Measurements from ENCODE around the gene SLIT3.

The SLIT3 gene

GRCh38 chr5:168865968-168866367 lies 435.0 kb downstream of the SLIT3 start:
- no peak for DNase-seq (ENCODE audit: low read depth in 2 of 2)

- DNase-seq (ENCODE audit: low read depth in 2 of 2), result no peak
Observed at GRCh38 chr5:168863021-168863420, 437.9 kb downstream of the SLIT3 start.

GRCh38 chr5:168860503-168860902 lies 440.4 kb downstream of the SLIT3 start:
- no peak for DNase-seq (ENCODE audit: low read depth in 2 of 2)

- no peak for DNase-seq (ENCODE audit: low read depth in 2 of 2)
Observed at GRCh38 chr5:168860081-168860480, 440.9 kb downstream of the SLIT3 start.

- DNase-seq (ENCODE audit: low read depth in 2 of 2), result no peak
Observed at GRCh38 chr5:168859471-168859870, 441.5 kb downstream of the SLIT3 start.

GRCh38 chr5:168858994-168859393 lies 441.9 kb downstream of the SLIT3 start:
- no peak for DNase-seq (ENCODE audit: low read depth in 2 of 2)

- no peak for DNase-seq (ENCODE audit: low read depth in 2 of 2)
Observed at GRCh38 chr5:168858371-168858770, 442.6 kb downstream of the SLIT3 start.

GRCh38 chr5:168853972-168854371 lies 447.0 kb downstream of the SLIT3 start:
- DNase-seq (ENCODE audit: low read depth in 2 of 2), result no peak

- no peak for DNase-seq (ENCODE audit: low read depth in 2 of 2)
Observed at GRCh38 chr5:168852329-168852728, 448.6 kb downstream of the SLIT3 start.

- DNase-seq (ENCODE audit: low read depth in 2 of 2), result no peak
Observed at GRCh38 chr5:168851902-168852321, 449.0 kb downstream of the SLIT3 start.

GRCh38 chr5:168850683-168851082 lies 450.3 kb downstream of the SLIT3 start:
- no peak for DNase-seq (ENCODE audit: low read depth in 2 of 2)

- DNase-seq (ENCODE audit: low read depth in 2 of 2), result no peak
Observed at GRCh38 chr5:168848569-168848968, 452.4 kb downstream of the SLIT3 start.

- DNase-seq (ENCODE audit: low read depth in 2 of 2), result no peak
Observed at GRCh38 chr5:168847511-168848073, 453.3 kb downstream of the SLIT3 start.

- no peak for DNase-seq (ENCODE audit: low read depth in 2 of 2)
Observed at GRCh38 chr5:168844922-168845296, 456.0 kb downstream of the SLIT3 start.

GRCh38 chr5:168844016-168844921 lies 456.7 kb downstream of the SLIT3 start:
- DNase-seq (ENCODE audit: low read depth in 2 of 2), result no peak

GRCh38 chr5:168843277-168844015 lies 457.5 kb downstream of the SLIT3 start:
- DNase-seq (ENCODE audit: low read depth in 2 of 2), result no peak

- DNase-seq (ENCODE audit: low read depth in 2 of 2), result no peak
Observed at GRCh38 chr5:168842571-168843205, 458.3 kb downstream of the SLIT3 start.

GRCh38 chr5:168837852-168838251 lies 463.1 kb downstream of the SLIT3 start:
- no peak for DNase-seq (ENCODE audit: low read depth in 2 of 2)

- DNase-seq (ENCODE audit: low read depth in 2 of 2), result no peak
Observed at GRCh38 chr5:168836603-168837231, 464.2 kb downstream of the SLIT3 start.

GRCh38 chr5:168833936-168834335 lies 467.0 kb downstream of the SLIT3 start:
- DNase-seq (ENCODE audit: low read depth in 2 of 2), result no peak

GRCh38 chr5:168833383-168833782 lies 467.6 kb downstream of the SLIT3 start:
- no peak for DNase-seq (ENCODE audit: low read depth in 2 of 2)

- DNase-seq (ENCODE audit: low read depth in 2 of 2), result no peak
Observed at GRCh38 chr5:168832308-168832707, 468.6 kb downstream of the SLIT3 start.

Data from stimulated activated CD8-positive, alpha-beta memory T cell treated with anti-CD3 and anti-CD28 coated beads, Interleukin-2, amount 100 ng/mL, for 1 hour (primary cell).